ENCODE data around the gene FAM210A. TPM values are rescaled to one million over a fixed set of nuclear protein-coding genes. Genes with fewer than 3 reads are reported as not detected.
A peak's percentile ranks its signal among the peaks of the same experiment; 100 is the strongest.

Gene FAM210A
- total RNA-seq, 5 donors from 2014 or later (not counting 1 experiment from before 2014, with no cell fraction given): 7.3 to 10.8 (median 9.1) TPM

- H3K4me1 Mint-ChIP-seq: peaks cover 1 to 5% (median 3%) of the 10 kb centered on the region in 3 donors
- H3K27ac Mint-ChIP-seq: no peak overlapping the region
- peaks cover 7% of the 10 kb centered on the region for H3K36me3 Mint-ChIP-seq
- Histone ChIP-seq H3K27ac (ENCODE audit: low read length) (no peak overlapping the region), H3K4me3 (ENCODE audit: control insufficient read depth in 1 of 2, extremely low read depth in 1 of 2, low read length in 1 of 2) (no peak overlapping the region), H3K9me3 (no peaks in the 10 kb centered on the region), H3K4me1 (ENCODE audit: control insufficient read depth in 1 of 2, extremely low read depth in 1 of 2, insufficient read depth in 2 of 2, low read length in 2 of 2) (peaks cover 0 to under 1% of the 10 kb centered on the region in 2 experiments), H3K27me3 (replicated peaks in 1 of 2; ENCODE audit: control insufficient read depth in 2 of 2, extremely low read depth in 1 of 2, insufficient read depth in 2 of 2, low read length in 1 of 2) (no peaks in the 10 kb centered on the region), H3K36me3 (ENCODE audit: control insufficient read depth in 2 of 2, extremely low read depth in 1 of 2, insufficient read depth in 1 of 2, low read length in 1 of 2) (peaks cover 0 to 10% of the 10 kb centered on the region in 2 donors)
- DNase-seq (no peak), ATAC-seq (replicated peaks in 1 of 4) (no peak)
- no peaks in the 10 kb centered on the region for H3K9me3 Mint-ChIP-seq
- CTCF ChIA-PET: interaction anchor here (0.6 to 0.7 kb wide), 2 partner anchors 49 to 423 kb away, joined by 3 read pairs; no protein-coding TSS in a partner anchor
- no peaks in the 10 kb centered on the region for H3K27me3 Mint-ChIP-seq
- H3K4me3 Mint-ChIP-seq: no peak overlapping the region
- POLR2A ChIA-PET: interaction anchor here in 1 of 2 donors (0.6 kb wide), 1 partner anchor 26 kb away, joined by 3 read pairs; no protein-coding TSS in a partner anchor
- 100% methylated on average over 4 of the region's 5 CpGs for WGBS (ENCODE audit: insufficient coverage)
Measured at GRCh38 chr18:13635046-13635445, 91.3 kb downstream of the FAM210A start.

- Mint-ChIP-seq H3K9me3 (no peaks in the 10 kb centered on the region), H3K36me3 (peaks cover 9% of the 10 kb centered on the region), H3K4me3 (no peak overlapping the region), H3K27ac (no peak overlapping the region), H3K27me3 (no peaks in the 10 kb centered on the region), H3K4me1 (peaks cover 6 to 8% (median 6%) of the 10 kb centered on the region in 3 donors)
- 86% methylated on average over 5 of the region's 5 CpGs for WGBS (ENCODE audit: insufficient coverage)
- no peak for DNase-seq
- Histone ChIP-seq H3K27ac (ENCODE audit: low read length) (no peak overlapping the region), H3K4me3 (ENCODE audit: control insufficient read depth in 1 of 2, extremely low read depth in 1 of 2, low read length in 1 of 2) (no peak overlapping the region), H3K9me3 (no peaks in the 10 kb centered on the region), H3K27me3 (replicated peaks in 1 of 2; ENCODE audit: control insufficient read depth in 2 of 2, extremely low read depth in 1 of 2, insufficient read depth in 2 of 2, low read length in 1 of 2) (no peaks in the 10 kb centered on the region), H3K4me1 (ENCODE audit: control insufficient read depth in 1 of 2, extremely low read depth in 1 of 2, insufficient read depth in 2 of 2, low read length in 2 of 2) (peaks cover 0 to 6% of the 10 kb centered on the region in 2 experiments), H3K36me3 (ENCODE audit: control insufficient read depth in 2 of 2, extremely low read depth in 1 of 2, insufficient read depth in 1 of 2, low read length in 1 of 2) (peaks cover 0 to 5% of the 10 kb centered on the region in 2 donors)
- ChIA-PET CTCF (no interaction called here), POLR2A (interaction anchor here in 1 of 2 donors (0.6 kb wide), 1 partner anchor 1073 kb away, joined by 3 read pairs; no protein-coding TSS in a partner anchor)
- no peak for ATAC-seq (replicated peaks in 1 of 4)
Measured at GRCh38 chr18:13633700-13634099, 92.7 kb downstream of the FAM210A start.

GRCh38 chr18:13630716-13631268 is 95.6 kb downstream of the FAM210A start:
- ATAC-seq (replicated peaks in 1 of 4): no peak
- H3K9me3 ChIP-seq: no peaks in the 10 kb centered on the region
- Mint-ChIP-seq H3K4me3 (no peak overlapping the region), H3K4me1 (peaks cover 13 to 15% (median 13%) of the 10 kb centered on the region in 3 donors), H3K27me3 (no peaks in the 10 kb centered on the region), H3K36me3 (peaks cover 17% of the 10 kb centered on the region), H3K9me3 (no peaks in the 10 kb centered on the region), H3K27ac (no peak overlapping the region)
- DNase-seq: no peak
- CTCF ChIA-PET: interaction anchor here (0.7 to 1.3 kb wide), 3 partner anchors 16 to 93 kb away, joined by 3 to 4 read pairs (median 3); no protein-coding TSS in a partner anchor
- POLR2A ChIA-PET: no interaction called here
- H3K4me3 ChIP-seq (ENCODE audit: control insufficient read depth in 1 of 2, extremely low read depth in 1 of 2, low read length in 1 of 2): no peak overlapping the region
- no peaks in the 10 kb centered on the region for H3K27me3 ChIP-seq (replicated peaks in 1 of 2; ENCODE audit: control insufficient read depth in 2 of 2, extremely low read depth in 1 of 2, insufficient read depth in 2 of 2, low read length in 1 of 2)
- peaks cover 0 to 5% of the 10 kb centered on the region in 2 donors for H3K36me3 ChIP-seq (ENCODE audit: control insufficient read depth in 2 of 2, extremely low read depth in 1 of 2, insufficient read depth in 1 of 2, low read length in 1 of 2)
- H3K4me1 ChIP-seq (ENCODE audit: control insufficient read depth in 1 of 2, extremely low read depth in 1 of 2, insufficient read depth in 2 of 2, low read length in 2 of 2): peaks cover 0 to 13% of the 10 kb centered on the region in 2 experiments
- WGBS (ENCODE audit: insufficient coverage): 100% methylated on average over 3 of the region's 7 CpGs
- no peak overlapping the region for H3K27ac ChIP-seq (ENCODE audit: low read length)

GRCh38 chr18:13629841-13630715 is 96.3 kb downstream of the FAM210A start:
- no peaks in the 10 kb centered on the region for H3K9me3 ChIP-seq
- H3K4me3 ChIP-seq (ENCODE audit: control insufficient read depth in 1 of 2, extremely low read depth in 1 of 2, low read length in 1 of 2): no peak overlapping the region
- DNase-seq (peak in 27 of 35 experiments; percentile 20 to 72 (median 42)), ATAC-seq (replicated peaks in 1 of 4) (peak; percentile 77 to 95 (median 82))
- no peaks in the 10 kb centered on the region for H3K27me3 ChIP-seq (replicated peaks in 1 of 2; ENCODE audit: control insufficient read depth in 2 of 2, extremely low read depth in 1 of 2, insufficient read depth in 2 of 2, low read length in 1 of 2)
- Mint-ChIP-seq H3K4me3 (no peak overlapping the region), H3K4me1 (peaks cover 13 to 16% (median 14%) of the 10 kb centered on the region in 3 donors), H3K27me3 (no peaks in the 10 kb centered on the region), H3K27ac (no peak overlapping the region), H3K9me3 (no peaks in the 10 kb centered on the region), H3K36me3 (peaks cover 14% of the 10 kb centered on the region)
- 63% methylated on average over 3 of the region's 8 CpGs for WGBS (ENCODE audit: insufficient coverage)
- ChIA-PET CTCF (interaction anchor here (0.7 to 1.3 kb wide), 3 partner anchors 16 to 72 kb away, joined by 3 to 4 read pairs (median 3); no protein-coding TSS in a partner anchor), POLR2A (no interaction called here)
- peaks cover 0 to 5% of the 10 kb centered on the region in 2 donors for H3K36me3 ChIP-seq (ENCODE audit: control insufficient read depth in 2 of 2, extremely low read depth in 1 of 2, insufficient read depth in 1 of 2, low read length in 1 of 2)
- H3K4me1 ChIP-seq (ENCODE audit: control insufficient read depth in 1 of 2, extremely low read depth in 1 of 2, insufficient read depth in 2 of 2, low read length in 2 of 2): peaks cover 0 to 16% of the 10 kb centered on the region in 2 experiments
- H3K27ac ChIP-seq (ENCODE audit: low read length): no peak overlapping the region

GRCh38 chr18:13628211-13628610 is 98.1 kb downstream of the FAM210A start:
- 71% methylated on average over 9 of the region's 9 CpGs for WGBS (ENCODE audit: insufficient coverage)
- DNase-seq (no peak), ATAC-seq (replicated peaks in 1 of 4) (no peak)
- ChIA-PET CTCF (no interaction called here), POLR2A (no interaction called here)
- no peaks in the 10 kb centered on the region for H3K27me3 Mint-ChIP-seq
- H3K9me3 Mint-ChIP-seq: no peaks in the 10 kb centered on the region
- peaks cover 0 to 16% of the 10 kb centered on the region in 2 experiments for H3K4me1 ChIP-seq (ENCODE audit: control insufficient read depth in 1 of 2, extremely low read depth in 1 of 2, insufficient read depth in 2 of 2, low read length in 2 of 2)
- H3K4me1 Mint-ChIP-seq: peaks cover 13 to 16% (median 15%) of the 10 kb centered on the region in 3 donors
- H3K36me3 ChIP-seq (ENCODE audit: control insufficient read depth in 2 of 2, extremely low read depth in 1 of 2, insufficient read depth in 1 of 2, low read length in 1 of 2): peaks cover 0 to 19% of the 10 kb centered on the region in 2 donors
- H3K36me3 Mint-ChIP-seq: peaks cover 23% of the 10 kb centered on the region
- H3K27ac Mint-ChIP-seq: peak overlapping the region in 1 of 2 donors; percentile 71
- no peak overlapping the region for H3K4me3 Mint-ChIP-seq
- no peaks in the 10 kb centered on the region for H3K27me3 ChIP-seq (replicated peaks in 1 of 2; ENCODE audit: control insufficient read depth in 2 of 2, extremely low read depth in 1 of 2, insufficient read depth in 2 of 2, low read length in 1 of 2)
- no peak overlapping the region for H3K4me3 ChIP-seq (ENCODE audit: control insufficient read depth in 1 of 2, extremely low read depth in 1 of 2, low read length in 1 of 2)
- no peaks in the 10 kb centered on the region for H3K9me3 ChIP-seq
- no peak overlapping the region for H3K27ac ChIP-seq (ENCODE audit: low read length)

GRCh38 chr18:13627639-13628038 is 98.7 kb downstream of the FAM210A start:
- H3K36me3 ChIP-seq (ENCODE audit: control insufficient read depth in 2 of 2, extremely low read depth in 1 of 2, insufficient read depth in 1 of 2, low read length in 1 of 2): peaks cover 0 to 25% of the 10 kb centered on the region in 2 donors
- 84% methylated on average over 4 of the region's 8 CpGs for WGBS (ENCODE audit: insufficient coverage)
- Mint-ChIP-seq H3K9me3 (no peaks in the 10 kb centered on the region), H3K4me3 (no peak overlapping the region), H3K27ac (no peak overlapping the region), H3K4me1 (peaks cover 13 to 16% (median 15%) of the 10 kb centered on the region in 3 donors), H3K36me3 (peaks cover 23% of the 10 kb centered on the region), H3K27me3 (no peaks in the 10 kb centered on the region)
- ChIA-PET POLR2A (no interaction called here), CTCF (no interaction called here)
- DNase-seq (no peak), ATAC-seq (replicated peaks in 1 of 4) (no peak)
- no peaks in the 10 kb centered on the region for H3K9me3 ChIP-seq
- peaks cover 0 to 16% of the 10 kb centered on the region in 2 experiments for H3K4me1 ChIP-seq (ENCODE audit: control insufficient read depth in 1 of 2, extremely low read depth in 1 of 2, insufficient read depth in 2 of 2, low read length in 2 of 2)
- no peak overlapping the region for H3K4me3 ChIP-seq (ENCODE audit: control insufficient read depth in 1 of 2, extremely low read depth in 1 of 2, low read length in 1 of 2)
- H3K27me3 ChIP-seq (replicated peaks in 1 of 2; ENCODE audit: control insufficient read depth in 2 of 2, extremely low read depth in 1 of 2, insufficient read depth in 2 of 2, low read length in 1 of 2): no peaks in the 10 kb centered on the region
- no peak overlapping the region for H3K27ac ChIP-seq (ENCODE audit: low read length)
